Neural cell (in vitro differentiated cells): Measurements from ENCODE around the gene PLEKHA1. TPM values are rescaled to one million over a fixed set of nuclear protein-coding genes. Genes with fewer than 3 reads are reported as not detected.

Experiments used
- H2AFZ ChIP-seq: fragments of 200-600, 300-800 bp; sonication (generic), shearing (Covaris generic); 2 replicates; pipeline ENCODE4 v1.6.0; 2014; ENCODE audit warnings: low read depth, mild to moderate bottlenecking, antibody characterized with exemption, low read length, moderate library complexity
- H3F3A ChIP-seq: fragments of 200-600 bp; shearing (Covaris generic); 2 replicates; pipeline ENCODE4 v1.6.1; 2016; ENCODE audit warnings: mild to moderate bottlenecking, moderate library complexity, mixed read lengths, antibody characterized with exemption, low read length; ENCODE audit not compliant: insufficient read depth, poor library complexity, severe bottlenecking
- H3K27ac ChIP-seq: fragments of 200-600, 300-800 bp; sonication (generic), shearing (Covaris generic); 2 replicates; pipeline ENCODE4 v1.5.1; 2014; ENCODE audit warnings: mild to moderate bottlenecking, low read length, moderate library complexity
- H3K27me3 ChIP-seq: fragments of 300-800, 200-600 bp; sonication (generic), shearing (Covaris generic); 2 replicates; pipeline ENCODE4 v1.6.0; 2014; ENCODE audit warnings: mild to moderate bottlenecking, low read depth, low read length, moderate library complexity; ENCODE audit not compliant: insufficient read depth
- H3K36me3 ChIP-seq: fragments of 300-800, 200-600 bp; sonication (generic), shearing (Covaris generic); 2 replicates; pipeline ENCODE4 v1.5.1; 2014; ENCODE audit warnings: mild to moderate bottlenecking, antibody characterized with exemption, low read length, moderate library complexity; ENCODE audit not compliant: insufficient read depth
- H3K4me2 ChIP-seq: fragments of 300-800, 200-600 bp; sonication (generic), shearing (Covaris generic); 2 replicates; pipeline ENCODE4 v1.6.0; 2014; ENCODE audit warnings: mild to moderate bottlenecking, low read length
- H3K4me3 ChIP-seq: fragments of 300-800, 200-600 bp; sonication (generic), shearing (Covaris generic); 2 replicates; pipeline ENCODE4 v1.5.1; 2014; ENCODE audit warnings: mild to moderate bottlenecking, low read length, moderate library complexity
- H3K79me2 ChIP-seq: fragments of 200-600 bp; shearing (Covaris generic); replicated peaks from 2 replicates; pipeline ENCODE4 v1.6.0; 2014; ENCODE audit warnings: mild to moderate bottlenecking, low read length, moderate library complexity; ENCODE audit not compliant: insufficient read depth
- H3K9ac ChIP-seq: fragments of 300-800, 200-600 bp; sonication (generic), shearing (Covaris generic); 2 replicates; pipeline ENCODE4 v1.6.1; 2016; ENCODE audit warnings: mild to moderate bottlenecking, low read length, mixed read lengths
- H3K9me2 ChIP-seq: fragments of 200-600 bp; shearing (Covaris generic); 2 replicates; pipeline ENCODE4 v1.6.1; 2016; ENCODE audit warnings: mild to moderate bottlenecking, low read length, mixed read lengths; ENCODE audit not compliant: insufficient read depth
- H3K9me3 ChIP-seq: fragments of 200-600, 300-800 bp; sonication (generic), shearing (Covaris generic); 2 replicates; pipeline ENCODE4 v1.6.1; 2016; ENCODE audit warnings: mild to moderate bottlenecking, mixed run types, low read length, moderate library complexity, mixed read lengths
- H4K20me1 ChIP-seq: fragments of 200-600 bp; shearing (Covaris generic); 2 replicates; pipeline ENCODE4 v1.6.1; 2016; ENCODE audit warnings: mild to moderate bottlenecking, mixed run types; ENCODE audit not compliant: insufficient read depth
- EP300 ChIP-seq: fragments of 450-650 bp; conservative IDR thresholded peaks from 2 replicates; pipeline ENCODE4 v1.6.1; 2014; ENCODE audit warnings: antibody characterized with exemption, mild to moderate bottlenecking, moderate library complexity; ENCODE audit not compliant: poor library complexity, severe bottlenecking
- EZH2 ChIP-seq: fragments of 200-600, 300-800 bp; shearing (Covaris generic), sonication (generic); IDR thresholded peaks from 2 replicates; pipeline ENCODE4 v1.6.1; 2014; ENCODE audit warnings: antibody characterized with exemption, low read length, borderline replicate concordance, mild to moderate bottlenecking; ENCODE audit not compliant: insufficient read depth, poor library complexity, severe bottlenecking
- MXI1 ChIP-seq: fragments of 450-650 bp; conservative IDR thresholded peaks from 2 replicates; pipeline ENCODE4 v1.6.1; 2014; ENCODE audit warnings: antibody characterized with exemption, mild to moderate bottlenecking; ENCODE audit not compliant: poor library complexity, severe bottlenecking
- POLR2AphosphoS5 ChIP-seq: IDR thresholded peaks from 2 replicates; pipeline ENCODE4 v1.6.1; 2012
- RAD21 ChIP-seq: fragments of 450-650 bp; conservative IDR thresholded peaks from 2 replicates; pipeline ENCODE4 v1.6.1; 2014; ENCODE audit warnings: antibody characterized with exemption, mild to moderate bottlenecking, moderate library complexity
- SMC3 ChIP-seq: fragments of 450-650 bp; conservative IDR thresholded peaks from 2 replicates; pipeline ENCODE4 v1.6.1; 2014; ENCODE audit warnings: antibody characterized with exemption, mild to moderate bottlenecking, moderate library complexity; ENCODE audit not compliant: poor library complexity
- TAF1 ChIP-seq: IDR thresholded peaks from 2 replicates; pipeline ENCODE4 v1.6.1; 2012; ENCODE audit warnings: low read depth
- polyA plus RNA-seq: library from polyadenylated mRNA; depleted of rRNA; stranded (reverse); fragments of >200 nt; gene quantifications from 2 replicates; pipeline ENCODE4 v1.2.3, GENCODE V29; 2014
- TF ChIP-seq, protein P1 (sequence below): IDR thresholded peaks from 2 replicates; pipeline ENCODE4 v1.6.1; 2012; ENCODE audit warnings: borderline replicate concordance
- TF ChIP-seq, protein P2 (sequence below): fragments of 450-650 bp; IDR thresholded peaks from 2 replicates; pipeline ENCODE4 v1.5.1; 2014; ENCODE audit warnings: antibody characterized with exemption, mild to moderate bottlenecking, moderate library complexity; ENCODE audit not compliant: poor library complexity, severe bottlenecking

The PLEKHA1 gene
- polyA plus RNA-seq, 1 donor from 2014 or later: 91.9 TPM

DNA sequence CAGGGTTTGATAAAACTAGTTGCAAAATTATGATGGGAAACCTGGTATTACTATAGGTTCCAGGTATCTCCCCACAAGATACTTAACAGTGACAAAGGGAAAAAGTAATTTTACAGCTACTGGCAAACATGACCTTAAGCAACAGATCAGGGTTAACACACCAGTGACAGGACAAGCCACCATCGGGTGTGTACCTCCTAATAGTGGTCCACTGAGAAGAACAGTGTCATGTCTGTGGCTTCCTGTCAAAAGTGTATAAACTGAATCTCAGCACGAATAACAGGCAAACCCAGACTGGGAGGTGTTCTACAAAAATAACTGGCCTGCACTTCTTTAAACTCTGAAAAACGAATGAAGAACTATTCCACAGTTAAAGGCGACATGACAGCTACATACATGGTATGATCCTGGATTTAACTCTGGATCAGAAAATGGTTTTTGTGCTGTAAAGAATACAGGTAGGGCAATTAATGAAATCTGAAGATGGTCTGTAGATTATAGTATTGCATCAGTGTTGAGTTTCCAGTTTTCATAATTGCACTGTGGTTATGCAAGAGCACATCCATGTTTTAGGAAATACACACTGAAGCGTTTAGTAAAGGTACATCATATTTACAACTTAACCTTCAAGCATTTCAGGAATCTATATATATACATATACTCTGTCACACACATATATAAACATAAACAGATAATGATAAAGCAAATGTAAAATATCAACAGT is 47.9 kb downstream of the PLEKHA1 start:
- H3K27me3 ChIP-seq: no peaks in the 10 kb centered on the region
- no peaks in the 10 kb centered on the region for H3K9me3 ChIP-seq
- H3F3A ChIP-seq: no peaks in the 10 kb centered on the region
- TF ChIP-seq SMC3: no peak
- TF ChIP-seq, protein P1, sequence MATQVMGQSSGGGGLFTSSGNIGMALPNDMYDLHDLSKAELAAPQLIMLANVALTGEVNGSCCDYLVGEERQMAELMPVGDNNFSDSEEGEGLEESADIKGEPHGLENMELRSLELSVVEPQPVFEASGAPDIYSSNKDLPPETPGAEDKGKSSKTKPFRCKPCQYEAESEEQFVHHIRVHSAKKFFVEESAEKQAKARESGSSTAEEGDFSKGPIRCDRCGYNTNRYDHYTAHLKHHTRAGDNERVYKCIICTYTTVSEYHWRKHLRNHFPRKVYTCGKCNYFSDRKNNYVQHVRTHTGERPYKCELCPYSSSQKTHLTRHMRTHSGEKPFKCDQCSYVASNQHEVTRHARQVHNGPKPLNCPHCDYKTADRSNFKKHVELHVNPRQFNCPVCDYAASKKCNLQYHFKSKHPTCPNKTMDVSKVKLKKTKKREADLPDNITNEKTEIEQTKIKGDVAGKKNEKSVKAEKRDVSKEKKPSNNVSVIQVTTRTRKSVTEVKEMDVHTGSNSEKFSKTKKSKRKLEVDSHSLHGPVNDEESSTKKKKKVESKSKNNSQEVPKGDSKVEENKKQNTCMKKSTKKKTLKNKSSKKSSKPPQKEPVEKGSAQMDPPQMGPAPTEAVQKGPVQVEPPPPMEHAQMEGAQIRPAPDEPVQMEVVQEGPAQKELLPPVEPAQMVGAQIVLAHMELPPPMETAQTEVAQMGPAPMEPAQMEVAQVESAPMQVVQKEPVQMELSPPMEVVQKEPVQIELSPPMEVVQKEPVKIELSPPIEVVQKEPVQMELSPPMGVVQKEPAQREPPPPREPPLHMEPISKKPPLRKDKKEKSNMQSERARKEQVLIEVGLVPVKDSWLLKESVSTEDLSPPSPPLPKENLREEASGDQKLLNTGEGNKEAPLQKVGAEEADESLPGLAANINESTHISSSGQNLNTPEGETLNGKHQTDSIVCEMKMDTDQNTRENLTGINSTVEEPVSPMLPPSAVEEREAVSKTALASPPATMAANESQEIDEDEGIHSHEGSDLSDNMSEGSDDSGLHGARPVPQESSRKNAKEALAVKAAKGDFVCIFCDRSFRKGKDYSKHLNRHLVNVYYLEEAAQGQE: no peak
- TF ChIP-seq POLR2AphosphoS5: no peak
- TF ChIP-seq TAF1: no peak
- TF ChIP-seq, protein P2, sequence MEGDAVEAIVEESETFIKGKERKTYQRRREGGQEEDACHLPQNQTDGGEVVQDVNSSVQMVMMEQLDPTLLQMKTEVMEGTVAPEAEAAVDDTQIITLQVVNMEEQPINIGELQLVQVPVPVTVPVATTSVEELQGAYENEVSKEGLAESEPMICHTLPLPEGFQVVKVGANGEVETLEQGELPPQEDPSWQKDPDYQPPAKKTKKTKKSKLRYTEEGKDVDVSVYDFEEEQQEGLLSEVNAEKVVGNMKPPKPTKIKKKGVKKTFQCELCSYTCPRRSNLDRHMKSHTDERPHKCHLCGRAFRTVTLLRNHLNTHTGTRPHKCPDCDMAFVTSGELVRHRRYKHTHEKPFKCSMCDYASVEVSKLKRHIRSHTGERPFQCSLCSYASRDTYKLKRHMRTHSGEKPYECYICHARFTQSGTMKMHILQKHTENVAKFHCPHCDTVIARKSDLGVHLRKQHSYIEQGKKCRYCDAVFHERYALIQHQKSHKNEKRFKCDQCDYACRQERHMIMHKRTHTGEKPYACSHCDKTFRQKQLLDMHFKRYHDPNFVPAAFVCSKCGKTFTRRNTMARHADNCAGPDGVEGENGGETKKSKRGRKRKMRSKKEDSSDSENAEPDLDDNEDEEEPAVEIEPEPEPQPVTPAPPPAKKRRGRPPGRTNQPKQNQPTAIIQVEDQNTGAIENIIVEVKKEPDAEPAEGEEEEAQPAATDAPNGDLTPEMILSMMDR: no peak
- TF ChIP-seq MXI1: no peak
- no peak for TF ChIP-seq EP300
- no peak for TF ChIP-seq EZH2
- TF ChIP-seq RAD21: no peak
- H3K36me3 ChIP-seq: no peaks in the 10 kb centered on the region
- no peak overlapping the region for H2AFZ ChIP-seq
- no peaks in the 10 kb centered on the region for H3K9me2 ChIP-seq
- no peaks in the 10 kb centered on the region for H4K20me1 ChIP-seq
- no peak overlapping the region for H3K9ac ChIP-seq
- H3K4me3 ChIP-seq: no peak overlapping the region
- H3K4me2 ChIP-seq: no peak overlapping the region
- H3K79me2 ChIP-seq: no peaks in the 10 kb centered on the region
- no peak overlapping the region for H3K27ac ChIP-seq

GRCh38 chr10:122424059-122424458 is 49.6 kb downstream of the PLEKHA1 start:
- H3K27ac ChIP-seq: no peak overlapping the region
- H3K27me3 ChIP-seq: no peaks in the 10 kb centered on the region
- H3K4me3 ChIP-seq: no peak overlapping the region
- no peak for TF ChIP-seq SMC3
- TF ChIP-seq EZH2: no peak
- H3K9ac ChIP-seq: no peak overlapping the region
- no peaks in the 10 kb centered on the region for H3K36me3 ChIP-seq
- H3K9me2 ChIP-seq: no peaks in the 10 kb centered on the region
- no peaks in the 10 kb centered on the region for H3F3A ChIP-seq
- H4K20me1 ChIP-seq: no peaks in the 10 kb centered on the region
- H3K79me2 ChIP-seq: no peaks in the 10 kb centered on the region
- H3K4me2 ChIP-seq: no peak overlapping the region
- H2AFZ ChIP-seq: no peak overlapping the region
- no peaks in the 10 kb centered on the region for H3K9me3 ChIP-seq

DNA sequence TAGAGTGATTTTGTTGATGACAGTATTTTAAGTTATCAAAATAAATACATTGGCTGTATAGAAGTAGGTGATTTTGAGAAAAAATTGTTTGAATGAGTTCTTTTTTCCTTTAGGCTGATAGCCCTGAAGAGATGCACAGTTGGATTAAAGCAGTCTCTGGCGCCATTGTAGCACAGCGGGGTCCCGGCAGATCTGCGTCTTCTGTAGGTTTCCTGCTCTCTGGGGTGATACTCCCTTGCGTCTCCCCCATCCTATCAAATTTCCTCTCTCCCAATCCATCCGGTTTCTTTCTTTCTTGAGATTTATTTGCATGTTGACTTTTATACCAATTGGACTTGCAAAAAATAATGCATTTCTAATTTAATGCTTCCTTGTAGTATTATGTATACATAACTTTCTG is 52.3 kb downstream of the PLEKHA1 start:
- H3K4me2 ChIP-seq: no peak overlapping the region
- TF ChIP-seq EP300 (no peak), POLR2AphosphoS5 (no peak)
- H3F3A ChIP-seq: no peaks in the 10 kb centered on the region
- no peak overlapping the region for H3K4me3 ChIP-seq
- H3K27me3 ChIP-seq: no peaks in the 10 kb centered on the region
- H3K79me2 ChIP-seq: no peaks in the 10 kb centered on the region
- no peaks in the 10 kb centered on the region for H3K9me3 ChIP-seq
- no peak overlapping the region for H3K9ac ChIP-seq
- no peak overlapping the region for H2AFZ ChIP-seq
- H4K20me1 ChIP-seq: no peaks in the 10 kb centered on the region
- no peaks in the 10 kb centered on the region for H3K36me3 ChIP-seq
- H3K27ac ChIP-seq: no peak overlapping the region
- no peaks in the 10 kb centered on the region for H3K9me2 ChIP-seq
